Mammary epithelial cell (primary cell): Measurements from ENCODE around the gene CPXM2.

ENCODE experiments used
- CTCF ChIP-seq, 2 donors: IDR thresholded peaks in 1 of 2; conservative IDR thresholded peaks in 1 of 2; 2 replicates each; pipeline ENCODE4 v1.5.1; 2011 to 2012; ENCODE audit warnings: inconsistent platforms in 2 of 2, low read length in 2 of 2, mild to moderate bottlenecking in 2 of 2, control low read depth in 1 of 2, low read depth in 1 of 2; ENCODE audit not compliant: insufficient read depth in 1 of 2; ENCODE audit errors: extremely low read depth in 1 of 2
- EZH2 ChIP-seq: IDR thresholded peaks from 2 replicates; pipeline ENCODE4 v1.6.1; 2012; ENCODE audit warnings: low read length, inconsistent platforms, borderline replicate concordance

GRCh38 chr10:123842692-123843385 lies 48.8 kb downstream of the CPXM2 start:
- TF ChIP-seq CTCF (conservative IDR thresholded peaks at IDR 0.05 in 1 of 2, IDR thresholded peaks at IDR 0.05 in 1 of 2; ENCODE audit: extremely low read depth in 1 of 2, insufficient read depth in 1 of 2, low read depth in 1 of 2, low read length in 2 of 2), result no peak
- TF ChIP-seq EZH2, result no peak
